HT1080 (cell line): ENCODE data around the gene SLC25A52. TPM values are rescaled to one million over a fixed set of nuclear protein-coding genes. Genes with fewer than 3 reads are reported as not detected.
"Not testable (repeated sequence)": the region's sequence is repeated elsewhere in the genome, so short reads cannot be mapped to it uniquely, and the experiment has no call there.

Experiments used
- DNase-seq: peaks from one replicate; pipeline ENCODE4 v3.0.0-alpha.2; 2015; ENCODE audit warnings: low read depth
- total RNA-seq: library from RNA; depleted of rRNA; stranded (reverse); fragments of >200 nt; shearing (Covaris generic); gene quantifications from 2 replicates; pipeline ENCODE4 v1.2.3, GENCODE V29; 2014

The SLC25A52 gene
- total RNA-seq, 1 experiment from 2014 or later = not detected

DNA sequence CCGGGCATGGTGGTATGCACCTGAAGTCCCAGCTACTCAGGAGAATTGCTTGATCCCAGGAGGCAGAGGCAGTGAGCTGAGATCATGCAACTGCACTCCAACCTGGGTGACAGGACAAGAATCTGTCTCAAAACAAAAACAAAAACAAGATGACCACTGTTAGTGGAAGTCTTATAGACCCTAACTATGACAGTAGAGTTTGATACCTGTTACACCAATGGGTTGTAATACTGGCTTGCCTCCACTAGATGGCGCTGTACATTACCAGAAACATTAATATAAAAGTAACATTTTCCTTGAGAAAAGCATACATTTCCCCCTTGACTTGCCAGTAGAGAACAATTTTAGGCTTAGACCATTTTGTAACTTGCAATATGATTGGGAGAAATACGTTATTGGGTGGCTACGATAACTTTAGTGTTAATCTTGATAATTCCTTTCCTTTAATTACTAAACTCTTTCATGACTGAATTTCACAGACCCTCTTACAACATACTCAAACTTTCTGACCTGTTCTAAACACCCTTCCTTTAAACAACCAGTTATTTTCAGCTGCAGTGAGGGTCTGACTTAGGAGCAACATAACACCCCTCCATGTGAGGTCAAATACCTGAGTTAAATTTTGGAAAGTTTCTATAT lies 19.5 kb downstream of the SLC25A52 start:
- peak; percentile 18 for DNase-seq

DNA sequence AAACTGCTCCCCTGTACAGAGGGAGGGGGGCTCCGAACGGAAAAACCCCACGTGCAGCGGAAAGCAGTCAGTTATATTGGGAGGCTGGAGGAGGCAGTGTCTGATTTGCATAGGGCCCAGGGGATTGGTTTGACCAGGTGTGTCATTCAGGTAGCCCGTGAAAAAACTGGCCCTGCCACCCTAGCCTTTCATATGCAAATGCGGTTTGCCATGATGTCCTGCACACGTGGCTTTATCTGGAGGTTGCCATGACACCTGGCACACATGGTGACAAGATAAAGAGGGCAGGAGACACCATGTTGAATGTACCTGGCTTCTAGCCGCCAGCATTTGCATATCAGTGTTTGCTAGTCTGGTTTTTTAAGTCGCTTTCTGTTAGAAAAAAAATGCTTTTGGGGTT lies 20.5 kb downstream of the SLC25A52 start:
- no peak for DNase-seq

DNA sequence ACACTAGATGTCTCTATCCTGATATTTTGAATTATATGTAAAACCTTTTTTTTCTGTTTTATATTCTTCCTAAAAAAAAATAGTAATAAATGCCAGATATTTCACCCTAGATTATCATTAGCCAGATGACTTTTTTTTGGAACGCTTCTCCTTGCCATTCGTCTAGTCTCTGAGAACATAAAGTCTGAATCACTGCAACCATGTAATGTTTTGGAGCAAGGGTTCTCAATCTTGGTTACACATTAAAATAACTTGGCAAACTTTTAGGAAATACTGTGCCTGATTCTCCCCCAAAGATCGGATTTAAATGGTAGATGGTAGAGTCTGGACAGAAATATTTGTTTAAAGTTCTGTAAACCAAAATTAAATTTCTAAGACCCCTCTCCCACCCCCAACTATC lies 21.0 kb downstream of the SLC25A52 start:
- DNase-seq = no peak

DNA sequence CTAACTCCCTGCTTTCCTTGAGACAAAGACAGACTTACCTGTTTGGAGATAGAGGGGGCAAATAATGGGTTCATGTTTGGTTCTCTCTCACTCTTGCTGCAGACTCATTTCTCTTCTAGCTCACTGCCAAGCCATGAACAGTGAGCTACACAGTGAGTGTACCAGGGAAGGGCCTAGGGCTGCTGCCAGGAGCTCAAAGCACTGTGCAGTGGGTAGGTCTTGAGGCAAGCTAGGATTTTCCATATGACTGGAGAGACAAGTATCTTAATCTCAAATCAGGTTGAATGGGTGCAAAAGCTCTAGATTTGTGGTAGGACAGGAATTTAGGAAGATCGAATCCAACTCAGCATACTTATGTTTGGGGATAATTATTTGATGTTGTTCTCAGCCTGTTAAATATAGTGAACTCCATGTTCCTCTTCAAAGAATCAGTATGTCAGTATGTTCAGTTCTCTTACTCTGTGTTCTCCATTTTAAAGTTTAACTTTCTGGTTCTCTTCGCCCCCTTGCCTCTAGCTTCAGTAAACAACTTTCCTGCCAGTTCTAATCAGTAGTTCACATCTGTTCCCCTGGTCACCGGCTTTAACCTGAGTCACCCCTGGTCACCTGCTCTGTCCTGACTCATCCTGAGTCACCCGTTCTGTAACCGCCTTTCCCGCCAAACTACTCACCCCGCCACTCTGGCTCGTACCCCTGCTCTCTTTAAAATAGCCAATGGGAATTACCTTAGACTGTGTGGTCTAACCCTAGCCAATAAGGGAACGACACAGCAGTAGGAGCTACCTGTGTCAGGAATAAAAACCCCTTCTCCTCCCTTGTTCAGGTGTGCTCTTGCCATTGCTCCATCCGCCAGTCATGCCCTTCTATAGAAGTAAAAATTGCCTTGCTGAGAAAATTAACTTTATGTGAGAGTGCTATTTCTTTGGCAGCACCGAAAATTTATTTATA lies 21.9 kb downstream of the SLC25A52 start:
- DNase-seq = peak; percentile 51

DNA sequence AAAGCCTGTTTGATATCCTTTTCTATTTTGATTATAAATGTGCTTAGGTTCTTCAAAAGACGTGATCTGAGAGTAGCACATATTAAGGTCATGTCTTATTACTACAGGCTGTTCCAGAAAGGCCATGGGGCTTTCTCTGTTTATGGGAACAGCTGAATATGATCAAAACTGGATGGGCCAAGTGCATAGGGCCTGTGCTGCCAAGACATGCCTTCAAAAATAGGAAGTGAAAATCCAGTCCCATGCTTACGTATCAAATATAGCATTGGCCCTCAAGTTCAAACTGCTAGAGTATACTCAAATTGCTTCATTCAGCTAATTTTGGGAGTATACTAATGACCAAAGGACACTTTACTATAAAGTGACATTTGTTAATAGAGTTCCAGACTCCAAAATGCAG lies 24.1 kb downstream of the SLC25A52 start:
- DNase-seq = no peak

DNA sequence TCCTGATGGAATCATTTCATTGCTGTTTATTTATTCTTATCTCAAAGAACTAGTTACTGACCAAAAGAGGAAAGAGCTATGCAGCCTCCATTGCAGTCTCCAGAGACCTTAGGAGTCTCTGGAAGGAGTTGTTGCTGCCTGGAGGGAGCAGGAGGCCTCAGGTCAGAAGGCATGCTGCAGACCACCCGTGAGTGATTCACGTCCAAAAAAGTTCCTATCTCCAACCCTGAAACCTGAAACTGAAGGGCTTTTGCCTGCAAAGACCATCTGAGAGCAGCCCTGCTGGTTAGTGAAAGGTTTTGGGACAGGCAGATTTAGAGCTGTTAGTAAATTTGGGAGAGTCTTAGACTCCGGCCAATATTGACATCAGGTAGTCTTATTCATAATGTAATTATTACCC lies 29.1 kb downstream of the SLC25A52 start:
- no peak for DNase-seq

DNA sequence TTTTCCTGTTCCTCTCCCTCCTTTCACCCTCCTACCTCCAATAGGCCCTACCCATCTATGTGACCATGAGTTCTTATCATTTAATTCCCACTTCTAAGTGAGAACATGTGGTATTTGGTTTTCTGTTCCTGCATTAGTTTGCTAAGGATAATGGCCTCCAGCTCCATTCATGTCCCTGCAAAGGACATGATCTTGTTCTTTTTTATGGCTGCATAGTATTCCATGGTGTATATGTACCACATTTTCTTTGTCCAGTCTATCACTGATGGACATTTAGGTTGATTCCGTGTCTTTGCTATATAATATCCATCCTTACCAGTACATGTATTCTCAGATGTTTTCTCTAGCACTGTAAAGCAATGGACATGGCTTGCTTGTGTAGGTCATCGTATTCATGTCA lies 31.5 kb downstream of the SLC25A52 start:
- not testable (repeated sequence) for DNase-seq

DNA sequence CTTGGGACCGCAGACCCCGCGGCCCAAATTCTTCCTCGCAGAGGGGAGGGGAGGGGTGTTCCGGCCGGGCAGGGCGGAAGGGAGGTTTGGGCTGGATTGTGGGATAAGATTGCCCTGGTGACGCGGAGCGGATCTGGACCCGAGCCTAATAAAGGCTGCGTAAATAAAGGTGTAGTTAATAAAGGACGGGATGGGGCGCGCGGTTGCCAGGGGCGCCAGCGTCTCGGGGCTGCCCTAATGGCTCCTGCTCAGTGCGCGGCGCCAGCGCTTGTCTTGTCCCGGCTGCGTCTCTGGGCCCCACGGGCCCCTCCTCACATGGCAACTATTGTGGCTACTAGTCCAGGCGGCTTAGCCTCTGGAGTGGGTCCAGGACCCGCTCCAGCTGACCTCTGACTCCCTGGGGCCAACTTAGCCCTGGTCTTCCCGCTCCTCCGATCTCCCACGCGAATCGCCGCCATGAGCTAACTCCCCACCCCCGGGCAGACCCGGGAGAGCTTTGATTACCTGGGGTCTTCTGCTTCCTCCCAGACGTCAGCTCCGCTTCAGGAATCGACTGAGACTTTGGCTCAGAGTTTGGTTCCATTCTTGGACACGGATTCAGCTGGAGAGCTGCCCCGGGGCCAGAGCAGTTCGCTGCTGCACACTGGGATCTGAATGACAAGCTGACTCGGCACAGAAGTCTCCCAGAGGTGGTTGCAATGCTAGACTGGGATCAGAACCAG lies 36.5 kb downstream of the SLC25A52 start:
- no peak for DNase-seq

DNA sequence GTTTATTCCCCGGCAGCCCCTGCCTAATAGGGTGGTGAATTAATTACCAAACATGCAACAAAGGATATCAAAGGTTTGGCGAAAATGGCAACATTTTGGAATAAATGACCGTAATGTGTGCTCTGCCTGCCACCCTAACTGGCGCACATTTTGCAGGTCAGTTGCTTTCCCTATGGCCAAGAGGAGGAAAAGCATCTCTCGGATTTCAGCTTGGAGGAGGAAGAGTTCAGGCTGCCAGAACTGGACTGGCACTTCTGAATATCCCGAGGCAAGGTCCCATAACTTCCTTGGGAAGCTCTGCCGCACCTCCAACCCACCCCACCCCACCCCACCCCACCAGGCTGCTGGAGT lies 37.1 kb downstream of the SLC25A52 start:
- no peak for DNase-seq

DNA sequence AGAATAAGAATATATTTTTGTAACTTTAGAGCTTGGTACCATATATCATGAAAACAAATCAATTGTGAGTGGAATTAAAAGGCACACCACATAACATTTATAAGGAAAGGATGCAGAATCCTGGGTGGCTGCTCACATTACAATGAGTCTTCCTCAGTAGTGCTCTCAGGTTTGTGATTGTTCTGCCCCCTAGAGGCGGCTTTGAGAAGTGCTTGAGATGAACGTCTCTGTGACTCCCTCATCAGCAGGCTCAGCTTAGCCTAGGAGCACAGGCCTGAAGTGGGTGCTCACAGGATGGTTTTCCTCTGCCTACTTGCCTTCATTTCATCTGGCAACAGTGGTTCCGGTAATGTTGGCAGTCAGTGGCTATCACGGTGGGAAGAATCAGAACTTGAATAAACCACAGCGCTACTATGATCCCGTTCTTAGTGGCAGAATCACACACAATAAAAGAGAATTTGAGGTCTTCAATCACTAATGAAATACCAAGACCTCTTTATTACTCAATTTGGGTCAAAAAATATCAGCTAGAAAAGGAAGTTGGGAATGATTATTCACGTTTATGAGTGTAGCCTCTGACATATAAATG lies 38.2 kb downstream of the SLC25A52 start:
- DNase-seq = peak; percentile 80

DNA sequence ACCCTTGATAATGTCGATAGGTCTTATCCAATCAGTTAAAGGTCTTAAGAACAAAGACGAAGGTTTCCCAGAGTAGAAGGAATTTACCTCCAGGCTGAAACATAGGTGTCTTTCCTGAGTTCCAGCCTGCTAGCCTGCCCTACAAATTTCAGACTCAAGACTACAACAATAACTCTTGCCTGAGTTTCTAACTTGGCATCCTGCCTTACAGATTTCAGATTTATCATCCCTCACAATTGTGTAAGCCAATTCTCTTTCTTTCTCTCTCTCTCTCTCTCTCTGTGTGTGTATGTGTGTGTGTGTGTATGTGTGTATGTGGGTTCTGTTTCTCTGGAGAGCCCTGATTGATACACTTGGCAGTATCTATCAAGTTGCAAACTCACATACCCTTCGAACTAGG lies 39.1 kb downstream of the SLC25A52 start:
- no peak for DNase-seq

DNA sequence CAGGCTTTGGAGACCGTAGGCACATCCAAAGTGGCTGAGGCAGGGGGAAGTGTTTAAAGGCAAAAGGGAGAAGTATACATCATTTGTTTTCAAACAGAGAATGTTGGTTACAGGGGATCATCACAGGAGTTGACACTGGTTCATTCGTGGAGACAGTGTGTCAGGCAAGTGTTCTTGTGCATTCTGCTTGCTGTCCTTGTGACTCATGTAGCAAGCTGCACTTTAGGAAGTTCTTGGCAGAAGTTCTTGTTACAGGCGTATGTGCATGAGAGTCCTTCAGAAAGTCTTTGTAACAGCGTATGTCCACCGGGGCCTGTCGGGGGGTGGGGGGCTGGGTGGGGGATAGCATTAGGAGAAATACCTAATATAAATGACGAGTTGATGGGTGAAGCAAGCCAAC lies 39.8 kb downstream of the SLC25A52 start:
- peak; percentile 21 for DNase-seq

DNA sequence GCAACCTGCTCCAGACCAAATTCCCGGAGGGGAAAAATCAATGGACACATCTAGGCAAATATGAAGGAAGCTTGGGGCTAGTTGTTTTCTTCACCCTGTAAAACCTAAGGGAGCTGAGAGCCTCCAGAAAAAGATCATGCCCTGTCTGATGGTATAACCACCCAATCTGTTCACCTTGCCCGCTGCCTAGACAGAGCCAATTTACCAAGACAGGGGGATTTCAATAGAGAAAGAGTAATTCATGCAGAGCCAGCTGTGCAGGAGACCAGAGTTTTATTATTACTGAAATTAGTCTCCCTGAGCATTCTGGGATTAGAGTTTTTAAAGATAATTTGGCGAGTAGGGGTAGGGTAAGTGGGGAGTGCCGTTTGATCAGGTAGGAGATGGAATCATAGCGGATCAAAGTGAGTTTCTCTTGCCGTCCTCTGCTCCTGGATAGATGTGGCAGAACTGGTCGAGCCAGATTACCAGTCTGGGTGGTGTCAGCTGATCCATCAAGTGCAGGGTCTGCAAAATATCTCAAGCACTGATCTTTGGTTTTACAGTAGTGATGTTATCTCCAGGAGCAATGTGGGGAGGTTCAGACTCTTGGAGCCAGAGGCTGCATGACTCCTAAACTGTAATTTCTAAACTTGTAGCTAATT lies 41.2 kb downstream of the SLC25A52 start:
- no peak for DNase-seq

DNA sequence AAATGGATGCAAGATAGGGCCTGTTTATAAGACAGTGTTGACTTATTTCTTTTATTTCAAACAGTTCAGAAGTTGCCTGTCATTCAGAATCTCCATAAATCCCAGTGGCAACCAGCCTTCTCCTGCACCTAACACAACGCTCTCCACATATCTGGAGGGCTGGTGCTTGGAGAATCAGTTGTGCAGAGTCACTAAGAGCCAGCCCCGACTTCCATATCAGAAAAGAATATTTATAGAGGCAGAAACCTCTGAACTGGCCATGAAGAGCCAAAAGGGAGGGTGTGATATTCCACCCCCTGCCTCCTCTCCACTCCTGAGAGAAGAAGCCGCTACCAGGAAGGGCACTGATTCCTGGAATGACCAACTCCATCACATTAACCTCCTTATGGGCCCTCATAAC lies 42.3 kb downstream of the SLC25A52 start:
- no peak for DNase-seq

DNA sequence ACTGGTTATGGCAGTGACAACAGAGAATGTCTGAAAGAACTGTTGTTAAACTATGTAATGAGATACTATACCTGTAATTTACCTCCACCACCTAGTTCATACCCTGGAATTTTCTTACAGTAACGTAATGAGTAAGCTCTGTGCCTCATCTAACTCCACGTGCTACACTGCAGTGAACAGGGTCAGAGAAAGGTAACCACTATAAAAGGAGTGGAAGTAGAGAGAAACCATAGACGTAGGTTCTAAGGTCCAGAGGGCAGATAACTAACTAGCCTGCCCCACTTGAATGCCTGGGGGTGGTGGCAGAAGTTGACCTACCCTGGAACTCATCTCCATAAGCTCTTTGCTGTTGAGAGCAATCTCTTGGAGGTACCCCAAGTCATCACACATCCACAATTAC lies 44.3 kb downstream of the SLC25A52 start:
- DNase-seq = no peak

DNA sequence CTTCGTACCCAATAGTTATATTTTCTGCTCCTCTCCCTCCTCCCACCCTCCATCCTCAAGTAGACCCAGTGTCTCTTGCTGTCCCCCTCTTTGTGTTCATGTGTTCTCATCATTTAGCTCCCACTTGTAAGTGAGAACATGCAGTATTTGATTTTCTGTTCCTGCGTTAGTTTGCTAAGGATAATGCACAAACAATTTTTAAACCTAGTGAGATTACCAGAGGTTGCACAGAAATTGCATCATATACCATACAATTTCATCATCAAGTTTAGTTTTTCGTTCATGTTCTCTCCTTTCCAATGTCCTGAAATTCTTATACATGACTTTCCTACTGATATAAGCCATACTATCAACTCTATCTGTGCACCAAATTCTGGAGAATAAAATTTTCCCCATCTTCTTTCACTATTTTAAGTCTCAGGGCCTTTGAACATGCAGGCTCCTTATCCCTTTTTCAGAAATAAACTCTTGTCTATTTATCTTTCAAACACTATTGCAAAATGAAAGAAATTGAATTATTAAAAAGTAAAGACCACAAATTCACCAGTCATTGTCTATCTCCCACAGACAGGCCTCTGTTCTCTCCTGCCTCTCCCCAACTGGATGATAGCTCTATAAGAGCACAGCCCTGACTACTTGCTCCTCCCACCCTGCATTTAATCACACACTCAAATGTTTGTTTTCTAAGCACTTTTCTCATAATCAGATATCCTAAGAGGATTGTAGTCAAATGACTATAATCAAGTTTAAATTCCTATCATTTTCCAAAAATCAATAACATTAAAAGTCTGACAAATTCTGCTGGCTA lies 49.1 kb downstream of the SLC25A52 start:
- DNase-seq = no peak

DNA sequence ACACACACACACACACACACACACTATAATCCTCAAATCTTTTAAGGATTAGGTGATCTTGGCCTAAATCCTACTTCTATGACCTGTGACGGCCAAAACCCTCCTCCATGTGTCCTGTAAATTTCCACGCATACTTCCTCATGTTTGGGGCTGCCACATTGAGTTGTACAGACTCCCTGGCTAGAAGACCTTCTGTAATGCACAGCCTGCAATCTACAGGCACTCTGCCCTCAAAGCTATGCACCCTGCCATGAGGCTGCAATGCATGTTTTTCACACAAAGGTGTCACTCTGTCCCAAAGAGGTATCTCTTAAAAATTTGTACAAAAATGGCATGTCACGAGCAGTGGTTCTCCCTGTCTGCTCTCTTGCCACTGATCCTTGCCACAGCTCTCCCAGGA lies 49.9 kb downstream of the SLC25A52 start:
- no peak for DNase-seq
